Uterus (tissue), 2 donors: ENCODE results near the gene DAB2IP.

Experiments
- CTCF ChIP-seq, 4 experiments: fragments of 200-600 bp in 2 of 4; fragments of 450-650 bp in 2 of 4; sonication (generic) in 2 of 4; IDR thresholded peaks; one replicate each; pipeline ENCODE4 v1.5.1; 2016 to 2019; ENCODE audit warnings: antibody characterized with exemption in 4 of 4, mild to moderate bottlenecking in 2 of 4, moderate library complexity in 1 of 4
- POLR2A ChIP-seq, 2 donors: fragments of 450-650 bp; IDR thresholded peaks; one replicate each; pipeline ENCODE4 v1.6.1; 2016; ENCODE audit warnings: antibody characterized with exemption in 2 of 2, mild to moderate bottlenecking in 1 of 2, moderate library complexity in 1 of 2

GRCh38 chr9:121662891-121663580 is 11.6 kb downstream of the DAB2IP start:
- TF ChIP-seq POLR2A (IDR thresholded peaks at IDR 0.05) (no peak), CTCF (IDR thresholded peaks at IDR 0.05) (no peak)
